NCI-H345 (cell line): ENCODE measurements around the gene BANF2.
"Not testable (repeated sequence)": the region's sequence is repeated elsewhere in the genome, so short reads cannot be mapped to it uniquely, and the experiment has no call there.

Experiments used
- DNase-seq: peaks from one replicate; lab custom pipeline; 2025; lab: John Stamatoyannopoulos, UW

BANF2 gene

GRCh38 chr20:17699931-17700351, at the start of gene BANF2:
Gene BANF2, plus strand, starts transcription at chr20:17699966. Its CDS starts 25,060 bp downstream, at chr20:17725026.
- no peak for DNase-seq

- no peak for DNase-seq
These were observed 49.3 kb upstream of the BANF2 start for GRCh38 chr20:17650301-17651128.

GRCh38 chr20:17651129-17651759, 48.5 kb upstream of the BANF2 start:
- no peak for DNase-seq

- no peak for DNase-seq
These were observed 47.9 kb upstream of the BANF2 start for GRCh38 chr20:17651760-17652388.

- no peak for DNase-seq
These were observed 47.4 kb upstream of the BANF2 start for GRCh38 chr20:17652411-17652810.

- no peak for DNase-seq
These were observed 45.7 kb upstream of the BANF2 start for GRCh38 chr20:17653835-17654648.

- no peak for DNase-seq
These were observed 45.0 kb upstream of the BANF2 start for GRCh38 chr20:17654649-17655285.

GRCh38 chr20:17655286-17655651, 44.5 kb upstream of the BANF2 start:
- DNase-seq: no peak

GRCh38 chr20:17655865-17656479, 43.8 kb upstream of the BANF2 start:
- no peak for DNase-seq

GRCh38 chr20:17657079-17657825, 42.5 kb upstream of the BANF2 start:
- DNase-seq: no peak

- DNase-seq: no peak
These were observed 41.7 kb upstream of the BANF2 start for GRCh38 chr20:17657898-17658647.

GRCh38 chr20:17658648-17658993, 41.1 kb upstream of the BANF2 start:
- no peak for DNase-seq

- not testable (repeated sequence) for DNase-seq
These were observed 40.4 kb upstream of the BANF2 start for GRCh38 chr20:17659344-17659743.

GRCh38 chr20:17659801-17660200, 40.0 kb upstream of the BANF2 start:
- DNase-seq: no peak

- no peak for DNase-seq
These were observed 39.1 kb upstream of the BANF2 start for GRCh38 chr20:17660667-17661066.

- DNase-seq: no peak
These were observed 38.5 kb upstream of the BANF2 start for GRCh38 chr20:17661121-17661744.

GRCh38 chr20:17662333-17663039, 37.3 kb upstream of the BANF2 start:
- DNase-seq: no peak

- DNase-seq: no peak
These were observed 36.7 kb upstream of the BANF2 start for GRCh38 chr20:17663040-17663399.

GRCh38 chr20:17663486-17663885, 36.3 kb upstream of the BANF2 start:
- DNase-seq: no peak
